Suprapubic skin (tissue), 4 donors: ENCODE data around the gene F10. TPM values are rescaled to one million over a fixed set of nuclear protein-coding genes. Genes with fewer than 3 reads are reported as not detected.

Source experiments
- DNase-seq, 2 donors: peaks; one replicate each; pipeline ENCODE4 v3.0.0-alpha.2; 2019; ENCODE audit warnings: low spot score in 2 of 2
- H3K27ac ChIP-seq: fragments of 200-600 bp; sonication (generic); one replicate; pipeline ENCODE4 v1.5.1; 2019
- H3K27me3 ChIP-seq: fragments of 200-600 bp; sonication (generic); one replicate; pipeline ENCODE4 v1.5.1; 2019
- H3K36me3 ChIP-seq: fragments of 200-600 bp; sonication (generic); one replicate; pipeline ENCODE4 v1.5.1; 2019
- H3K4me1 ChIP-seq: fragments of 200-600 bp; sonication (generic); one replicate; pipeline ENCODE4 v1.5.1; 2019
- H3K4me3 ChIP-seq: fragments of 200-600 bp; sonication (generic); one replicate; pipeline ENCODE4 v1.5.1; 2019; ENCODE audit warnings: mild to moderate bottlenecking
- H3K9me3 ChIP-seq: fragments of 200-600 bp; sonication (generic); one replicate; pipeline ENCODE4 v1.5.1; 2019
- CTCF ChIP-seq, 2 donors: fragments of 200-600 bp in 1 of 2; fragments of 450-650 bp in 1 of 2; sonication (generic) in 1 of 2; IDR thresholded peaks; one replicate each; pipeline ENCODE4 v1.5.1; 2016 to 2019; ENCODE audit warnings: antibody characterized with exemption in 2 of 2, mild to moderate bottlenecking in 1 of 2, moderate library complexity in 1 of 2
- EP300 ChIP-seq: sonication (generic); formaldehyde crosslinking; IDR thresholded peaks from one replicate; pipeline ENCODE4 v1.6.1; 2017; ENCODE audit warnings: antibody characterized with exemption
- POLR2A ChIP-seq, 2 donors: fragments of 450-650 bp; IDR thresholded peaks; one replicate each; pipeline ENCODE4 v1.6.1; 2017; ENCODE audit warnings: antibody characterized with exemption in 2 of 2, mild to moderate bottlenecking in 2 of 2, moderate library complexity in 2 of 2
- POLR2AphosphoS5 ChIP-seq, 3 donors: sonication (generic); formaldehyde crosslinking; IDR thresholded peaks; one replicate each; pipeline ENCODE4 v1.6.1; 2017; ENCODE audit warnings: antibody characterized with exemption in 3 of 3
- WGBS: methylation state at CpG from one replicate; pipeline ENCODE4 v1.1.5; 2018; 5-methylcytosine and 5-hydroxymethylcytosine counted together
- total RNA-seq, 4 donors: library from RNA; depleted of rRNA; stranded (reverse); fragments of >200 nt; gene quantifications; one replicate each; pipeline ENCODE4 v1.1.0, GENCODE V29; 2016

F10 gene
- total RNA-seq, 4 donors from 2014 or later, result 4.9 to 7.8 (median 6.7) TPM

GRCh38 chr13:113118261-113119021 is 4.2 kb upstream of the F10 start:
- no peak overlapping the region for H3K4me3 ChIP-seq
- H3K9me3 ChIP-seq, result no peaks in the 10 kb centered on the region
- peaks cover 4% of the 10 kb centered on the region for H3K27me3 ChIP-seq
- H3K27ac ChIP-seq, result no peak overlapping the region
- H3K36me3 ChIP-seq, result no peaks in the 10 kb centered on the region
- H3K4me1 ChIP-seq, result peaks cover 6% of the 10 kb centered on the region
- peak; percentile 51 to 72 for DNase-seq
- no peak for TF ChIP-seq POLR2AphosphoS5 (IDR thresholded peaks at IDR 0.05)
- no peak for TF ChIP-seq EP300
- no peak for TF ChIP-seq CTCF (IDR thresholded peaks at IDR 0.05)
- no peak for TF ChIP-seq POLR2A (IDR thresholded peaks at IDR 0.05)
- 94% methylated on average over 31 of the region's 42 CpGs for WGBS

DNA sequence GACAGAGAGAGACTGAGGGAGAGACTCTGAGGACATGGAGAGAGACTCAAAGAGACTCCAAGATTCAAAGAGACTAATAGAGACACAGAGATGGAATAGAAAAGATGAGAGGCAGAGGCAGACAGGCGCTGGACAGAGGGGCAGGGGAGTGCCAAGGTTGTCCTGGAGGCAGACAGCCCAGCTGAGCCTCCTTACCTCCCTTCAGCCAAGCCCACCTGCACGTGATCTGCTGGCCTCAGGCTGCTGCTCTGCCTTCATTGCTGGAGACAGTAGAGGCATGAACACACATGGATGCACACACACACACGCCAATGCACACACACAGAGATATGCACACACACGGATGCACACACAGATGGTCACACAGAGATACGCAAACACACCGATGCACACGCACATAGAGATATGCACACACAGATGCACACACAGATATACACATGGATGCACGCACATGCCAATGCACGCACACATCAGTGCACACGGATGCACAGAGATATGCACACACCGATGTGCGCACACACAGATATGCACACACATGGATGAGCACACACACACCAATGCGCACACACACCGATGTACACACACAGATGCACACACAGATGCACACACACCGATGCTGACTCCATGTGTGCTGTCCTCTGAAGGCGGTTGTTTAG is 3.3 kb upstream of the F10 start:
- peak; percentile 28 to 48 for DNase-seq
- H3K27me3 ChIP-seq, result peaks cover 4% of the 10 kb centered on the region
- 92% methylated on average over 14 of the region's 16 CpGs for WGBS
- peaks cover 8% of the 10 kb centered on the region for H3K4me1 ChIP-seq
- no peak overlapping the region for H3K27ac ChIP-seq
- no peak for TF ChIP-seq POLR2AphosphoS5 (IDR thresholded peaks at IDR 0.05)
- TF ChIP-seq CTCF (IDR thresholded peaks at IDR 0.05), result no peak
- TF ChIP-seq EP300, result no peak
- no peak for TF ChIP-seq POLR2A (IDR thresholded peaks at IDR 0.05)
- no peak overlapping the region for H3K4me3 ChIP-seq
- no peaks in the 10 kb centered on the region for H3K9me3 ChIP-seq
- H3K36me3 ChIP-seq, result no peaks in the 10 kb centered on the region

DNA sequence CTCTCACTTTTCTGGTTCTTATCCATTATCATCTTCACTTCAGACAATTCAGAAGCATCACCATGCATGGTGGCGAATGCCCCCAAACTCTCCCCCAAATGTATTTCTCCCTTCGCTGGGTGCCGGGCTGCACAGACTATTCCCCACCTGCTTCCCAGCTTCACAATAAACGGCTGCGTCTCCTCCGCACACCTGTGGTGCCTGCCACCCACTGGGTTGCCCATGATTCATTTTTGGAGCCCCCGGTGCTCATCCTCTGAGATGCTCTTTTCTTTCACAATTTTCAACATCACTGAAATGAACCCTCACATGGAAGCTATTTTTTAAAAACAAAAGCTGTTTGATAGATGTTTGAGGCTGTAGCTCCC is 2.8 kb upstream of the F10 start:
- TF ChIP-seq POLR2AphosphoS5 (IDR thresholded peaks at IDR 0.05) (no peak), EP300 (no peak), CTCF (IDR thresholded peaks at IDR 0.05) (no peak), POLR2A (IDR thresholded peaks at IDR 0.05) (no peak)
- DNase-seq, result peak in 1 of 2 donors; percentile 53
- Histone ChIP-seq H3K36me3 (no peaks in the 10 kb centered on the region), H3K4me3 (no peak overlapping the region), H3K9me3 (no peaks in the 10 kb centered on the region), H3K27ac (no peak overlapping the region), H3K27me3 (peaks cover 4% of the 10 kb centered on the region), H3K4me1 (peaks cover 8% of the 10 kb centered on the region)
- 78% methylated on average over 7 of the region's 7 CpGs for WGBS

DNA sequence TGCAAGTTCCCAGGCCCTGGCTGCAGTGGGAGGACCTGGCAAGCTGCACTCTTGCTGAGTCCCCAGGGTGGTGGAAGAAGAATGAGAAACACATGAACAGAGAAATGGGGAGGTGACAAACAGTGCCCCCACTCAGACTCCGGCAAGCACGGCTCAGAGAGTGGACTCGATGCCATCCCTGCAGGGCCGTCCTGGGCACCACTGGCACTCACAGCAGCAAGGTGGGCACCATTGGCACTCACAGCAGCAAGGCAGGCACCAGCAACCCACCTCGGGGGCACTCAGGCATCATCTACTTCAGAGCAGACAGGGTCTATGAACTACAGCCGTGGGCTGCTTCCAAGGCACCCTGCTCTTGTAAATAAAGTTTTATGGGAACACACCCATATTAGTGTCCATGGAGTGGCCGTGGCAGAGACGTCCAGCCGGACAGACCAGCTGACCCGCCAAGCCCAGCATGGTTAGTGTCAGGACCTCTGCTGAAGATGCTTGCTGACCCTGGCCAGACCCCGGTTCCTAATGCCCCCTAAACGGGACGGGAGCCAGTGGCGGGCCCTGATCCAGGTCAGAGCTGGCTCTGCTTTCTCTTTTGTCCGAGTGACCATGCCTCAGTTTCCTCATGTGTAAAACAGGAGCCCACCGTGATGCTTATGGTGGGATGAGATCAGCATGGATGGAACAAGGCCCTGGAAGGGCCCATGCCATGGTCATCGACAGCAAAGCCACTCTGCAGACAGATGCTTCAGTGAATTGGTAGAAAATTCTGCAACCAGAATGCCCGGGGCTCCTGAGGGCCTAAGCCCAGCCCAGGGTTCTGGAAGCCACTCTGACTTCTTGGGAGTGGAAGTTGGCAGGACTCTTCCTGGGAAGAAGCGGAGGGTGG is 2.1 kb upstream of the F10 start:
- WGBS, result 90% methylated on average over 13 of the region's 19 CpGs
- H3K36me3 ChIP-seq, result no peaks in the 10 kb centered on the region
- H3K9me3 ChIP-seq, result no peaks in the 10 kb centered on the region
- DNase-seq, result peak in 1 of 2 donors; percentile 63
- no peak for TF ChIP-seq POLR2AphosphoS5 (IDR thresholded peaks at IDR 0.05)
- no peak for TF ChIP-seq CTCF (IDR thresholded peaks at IDR 0.05)
- no peak for TF ChIP-seq EP300
- no peak for TF ChIP-seq POLR2A (IDR thresholded peaks at IDR 0.05)
- H3K27ac ChIP-seq, result no peak overlapping the region
- no peak overlapping the region for H3K4me3 ChIP-seq
- peaks cover 4% of the 10 kb centered on the region for H3K27me3 ChIP-seq
- H3K4me1 ChIP-seq, result peaks cover 8% of the 10 kb centered on the region
